ENCODE measurements around the gene SEC14L2.

- TF ChIP-seq EZH2phosphoT487 (conservative IDR thresholded peaks at IDR 0.05; ENCODE audit: low read length) (no peak), CTCF (IDR thresholded peaks at IDR 0.05; ENCODE audit: insufficient read depth, low read length, poor library complexity, severe bottlenecking) (no peak)
These were observed 37.0 kb downstream of the SEC14L2 start for GRCh38 chr22:30433773-30434172.
